Mesodermal cell (in vitro differentiated cells): ENCODE data around the gene BAZ2B.
"Not testable (repeated sequence)": the region's sequence is repeated elsewhere in the genome, so short reads cannot be mapped to it uniquely, and the experiment has no call there.

Experiments used
- H3K27ac ChIP-seq: 2 replicates; pipeline ENCODE4 v1.7.0; 2013; ENCODE audit warnings: mild to moderate bottlenecking, low read depth, low read length, moderate library complexity; ENCODE audit not compliant: severe bottlenecking
- H3K36me3 ChIP-seq: 2 replicates; pipeline ENCODE4 v1.7.1; 2013; ENCODE audit warnings: mild to moderate bottlenecking, low read length, moderate library complexity; ENCODE audit not compliant: control insufficient read depth, insufficient read depth
- H3K4me1 ChIP-seq: one replicate; pipeline ENCODE4 v1.7.1; 2013; ENCODE audit warnings: mild to moderate bottlenecking, low read length; ENCODE audit not compliant: insufficient read depth, control insufficient read depth, poor library complexity, severe bottlenecking
- H3K4me3 ChIP-seq: 2 replicates; pipeline ENCODE4 v1.7.0; 2013; ENCODE audit warnings: low read length, control low read depth, mild to moderate bottlenecking; ENCODE audit not compliant: insufficient read depth, poor library complexity, severe bottlenecking; ENCODE audit errors: extremely low read depth
- H3K9me3 ChIP-seq: 2 replicates; pipeline ENCODE4 v1.7.1; 2013; ENCODE audit warnings: mild to moderate bottlenecking, low read length, moderate library complexity; ENCODE audit not compliant: control insufficient read depth
- WGBS, 2 experiments: methylation state at CpG; one replicate each; pipeline ENCODE4 v1.1.5; 2013; ENCODE audit warnings: missing lambda C conversion rate in 2 of 2; ENCODE audit not compliant: insufficient coverage in 2 of 2; 5-methylcytosine and 5-hydroxymethylcytosine counted together

Gene BAZ2B

DNA sequence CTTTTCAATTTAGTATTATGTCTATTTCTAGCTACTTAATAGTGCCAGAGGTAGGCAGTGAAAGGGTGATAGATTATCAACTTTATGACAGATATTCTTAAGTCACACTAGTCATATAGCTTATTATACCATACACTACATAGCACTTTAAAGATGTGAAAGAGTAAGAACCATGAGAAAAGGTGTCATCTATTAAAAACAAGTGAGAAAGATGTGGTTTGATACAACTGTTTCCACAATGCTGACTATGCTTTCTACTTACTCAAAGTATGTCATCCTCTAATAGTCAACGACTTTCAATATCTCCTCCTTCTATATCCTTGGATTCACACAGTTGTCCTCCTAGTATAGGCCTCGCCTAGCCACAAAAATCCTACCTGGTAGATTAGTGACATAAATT lies 196.9 kb downstream of the BAZ2B start:
- H3K9me3 ChIP-seq: peaks cover 5% of the 10 kb centered on the region
- H3K4me3 ChIP-seq: no peak overlapping the region
- H3K36me3 ChIP-seq: peaks cover 43% of the 10 kb centered on the region
- no peaks in the 10 kb centered on the region for H3K4me1 ChIP-seq
- 100% methylated on average over 1 to 2 of the region's 2 CpGs for WGBS, 2 experiments
- H3K27ac ChIP-seq: no peak overlapping the region

DNA sequence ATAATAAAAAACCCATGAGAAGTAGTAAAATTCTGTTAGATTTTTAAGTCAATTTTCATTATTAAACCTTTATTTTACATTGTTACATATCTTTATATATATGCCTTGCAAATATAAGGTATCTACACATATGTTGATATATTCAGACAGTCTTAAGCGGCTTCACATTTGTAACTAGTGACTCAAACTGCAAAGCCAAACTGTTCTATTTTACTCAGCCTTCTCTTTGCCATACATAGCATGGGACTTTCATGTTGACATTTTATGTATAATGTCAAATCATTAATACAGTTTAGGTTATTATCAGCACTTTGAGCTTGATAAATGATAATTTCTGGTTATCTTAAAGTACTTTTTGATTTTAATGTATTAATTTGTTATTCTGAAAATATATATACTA lies 204.9 kb downstream of the BAZ2B start:
- no CpG with 5 or more reads among the region's 1 CpG for WGBS, 2 experiments
- no peak overlapping the region for H3K4me3 ChIP-seq

DNA sequence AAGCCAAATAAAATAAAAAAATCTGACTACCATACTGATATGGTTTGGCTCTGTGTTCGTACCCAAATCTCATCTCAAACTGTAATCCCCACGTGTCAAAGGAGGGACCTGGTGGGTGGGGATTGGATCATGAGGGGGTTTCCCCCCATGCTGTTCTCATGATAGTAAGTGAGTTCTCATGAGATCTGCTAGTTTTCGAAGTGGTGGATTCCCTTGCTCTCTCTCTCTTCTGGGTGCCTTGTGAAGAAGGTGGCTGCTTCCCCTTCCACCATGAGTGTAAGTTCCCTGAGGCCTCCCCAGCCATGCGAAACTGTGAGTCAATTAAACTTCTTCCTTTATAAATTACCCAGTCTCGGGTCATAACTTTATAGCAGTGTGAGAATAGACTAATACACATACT lies 206.1 kb downstream of the BAZ2B start:
- WGBS, 2 experiments: 100% methylated on average over 1 of the region's 5 CpGs; no CpG with 5 or more reads in 1 of the 2 experiments
- Histone ChIP-seq H3K4me3 (no peak overlapping the region), H3K4me1 (no peaks in the 10 kb centered on the region)

More for the DNA sequence above, 204.9 kb downstream of the BAZ2B start:
- H3K27ac ChIP-seq: no peak overlapping the region
- peaks cover 44% of the 10 kb centered on the region for H3K36me3 ChIP-seq
- no peaks in the 10 kb centered on the region for H3K9me3 ChIP-seq
- no peaks in the 10 kb centered on the region for H3K4me1 ChIP-seq

DNA sequence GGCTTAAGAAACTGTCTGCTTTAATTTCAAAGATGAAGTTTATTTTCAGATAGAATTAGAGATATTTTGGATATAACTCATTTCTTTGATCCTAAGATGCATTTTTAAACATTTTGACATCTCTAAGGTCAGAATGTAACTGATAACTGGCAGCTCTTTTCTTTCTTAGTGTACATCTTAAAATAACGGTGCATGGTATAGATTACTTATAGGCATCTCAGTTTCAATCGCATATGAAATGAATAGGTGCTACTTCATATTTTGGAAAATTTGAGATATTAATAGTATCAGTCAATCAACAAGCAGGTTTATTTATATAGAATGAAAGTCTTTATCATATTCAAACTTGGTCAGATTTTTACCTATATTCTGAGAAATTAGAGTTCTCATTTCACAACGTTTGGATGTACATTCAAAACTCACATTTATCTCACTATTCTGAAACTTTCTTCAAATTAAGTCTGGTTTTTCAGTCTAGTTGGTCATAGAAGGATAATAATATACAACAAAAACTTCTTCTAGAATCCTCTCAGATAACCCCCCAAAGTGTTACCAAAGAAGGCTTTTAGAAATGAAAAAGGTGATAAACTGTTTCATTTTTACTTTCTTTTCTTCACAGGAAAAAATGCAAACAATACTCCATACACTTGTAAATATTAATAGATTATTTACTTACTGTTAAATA lies 207.1 kb downstream of the BAZ2B start:
- no peak overlapping the region for H3K27ac ChIP-seq
- H3K36me3 ChIP-seq: peaks cover 47% of the 10 kb centered on the region
- 100% methylated on average over 1 of the region's 3 CpGs; no CpG with 5 or more reads in 1 of the 2 experiments for WGBS, 2 experiments
- no peaks in the 10 kb centered on the region for H3K9me3 ChIP-seq
- no peaks in the 10 kb centered on the region for H3K4me1 ChIP-seq
- H3K4me3 ChIP-seq: no peak overlapping the region

More for the DNA sequence above, 206.1 kb downstream of the BAZ2B start:
- H3K27ac ChIP-seq: no peak overlapping the region
- H3K36me3 ChIP-seq: peaks cover 49% of the 10 kb centered on the region
- no peaks in the 10 kb centered on the region for H3K9me3 ChIP-seq

DNA sequence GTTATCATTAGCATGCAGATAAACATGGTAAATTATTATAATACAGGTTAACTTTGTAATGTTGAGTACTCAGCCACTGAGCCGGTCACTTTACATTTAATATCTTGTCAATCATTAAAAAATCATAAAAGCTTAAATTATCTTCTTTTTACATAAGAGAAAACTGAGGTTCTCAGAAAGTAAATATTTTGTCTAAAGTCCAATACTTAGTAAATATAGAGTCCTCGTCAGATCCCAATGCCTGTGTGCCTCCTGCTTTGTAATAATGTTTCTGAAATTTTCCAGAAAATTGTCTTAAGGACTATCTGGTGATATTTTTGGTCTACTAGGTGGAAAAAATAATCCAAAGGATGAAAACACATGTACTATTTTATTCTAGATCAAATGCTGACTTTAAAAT lies 213.6 kb downstream of the BAZ2B start:
- Histone ChIP-seq H3K27ac (no peak overlapping the region), H3K4me3 (no peak overlapping the region), H3K4me1 (no peaks in the 10 kb centered on the region), H3K9me3 (no peaks in the 10 kb centered on the region), H3K36me3 (peaks cover 21% of the 10 kb centered on the region)
- WGBS, 2 experiments: 60% methylated on average over 1 of the region's 2 CpGs; no CpG with 5 or more reads in 1 of the 2 experiments

DNA sequence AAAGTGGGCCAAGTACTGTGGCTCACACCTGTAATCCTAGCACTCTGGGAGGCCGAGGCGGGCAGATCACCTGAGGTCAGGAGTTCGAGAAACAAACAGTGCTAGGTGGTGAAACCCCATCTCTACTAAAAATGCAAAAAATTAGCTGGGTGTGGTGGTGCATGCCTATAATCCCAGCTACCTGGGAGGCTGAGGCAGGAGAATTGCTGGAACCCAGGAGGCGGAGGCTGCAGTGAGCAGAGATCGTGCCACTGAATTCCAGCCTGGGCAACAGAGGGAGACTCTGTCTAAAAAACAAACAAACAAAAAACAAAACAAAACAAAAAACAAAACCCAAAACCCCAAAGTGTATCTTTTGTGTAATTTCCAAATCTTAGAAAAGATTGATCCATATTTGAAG lies 214.2 kb downstream of the BAZ2B start:
- H3K36me3 ChIP-seq: peaks cover 18% of the 10 kb centered on the region
- not testable (repeated sequence) for H3K27ac ChIP-seq, H3K9me3 ChIP-seq, H3K4me1 ChIP-seq, H3K4me3 ChIP-seq
- 72 to 100% methylated on average over 1 to 3 of the region's 5 CpGs for WGBS, 2 experiments

DNA sequence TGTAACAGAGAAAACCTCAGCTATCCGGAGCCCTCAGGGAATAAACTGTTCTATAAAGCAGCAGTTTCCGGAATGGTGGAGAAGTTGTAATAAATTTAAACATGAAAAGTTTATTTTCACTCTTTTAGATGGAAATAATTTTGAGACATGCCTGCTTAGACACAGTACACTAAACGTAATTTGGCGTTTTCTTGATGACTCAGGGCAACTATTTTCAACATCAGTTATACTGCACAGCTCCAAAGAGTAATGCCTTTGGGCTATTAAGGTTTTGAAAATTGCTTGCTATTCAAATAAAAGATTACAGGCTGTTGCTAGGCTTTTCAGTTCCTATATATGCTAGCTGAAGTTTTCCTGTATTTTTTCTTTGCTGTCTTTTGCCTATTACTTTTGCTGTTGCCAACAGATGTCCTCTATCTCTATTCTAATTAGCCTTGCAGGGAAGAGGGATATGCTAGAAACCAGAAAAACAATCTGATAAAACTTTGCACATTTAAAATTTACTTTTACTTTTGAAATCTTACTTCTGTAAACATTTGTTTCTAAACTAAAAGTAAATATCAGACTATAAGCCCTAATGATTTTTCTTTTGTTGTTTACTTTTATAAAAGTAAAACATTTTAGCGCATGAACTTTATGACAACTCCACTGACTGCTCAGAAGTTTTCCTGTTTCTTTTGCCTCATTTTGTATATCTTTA lies 216.5 kb downstream of the BAZ2B start:
- WGBS, 2 experiments: 100% methylated on average over 2 to 3 of the region's 5 CpGs
- no peak overlapping the region for H3K27ac ChIP-seq

DNA sequence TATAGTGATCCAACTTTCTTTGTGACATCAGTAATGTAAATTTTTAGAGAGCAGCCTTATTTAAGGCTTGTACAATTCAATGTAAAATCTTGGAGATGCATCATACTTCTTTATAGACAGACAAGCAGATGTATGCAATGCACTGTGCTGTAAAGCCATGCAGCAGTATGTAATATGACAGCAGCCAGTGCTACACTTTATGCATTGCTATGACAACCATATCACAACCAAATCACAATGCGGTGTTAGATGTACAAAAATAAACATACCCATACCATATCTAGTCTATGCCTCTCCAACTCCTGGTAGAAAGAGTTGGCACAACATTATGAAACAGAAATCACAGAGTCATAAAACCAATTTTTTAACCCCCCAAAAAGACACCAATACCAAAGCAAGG lies 219.5 kb downstream of the BAZ2B start:
- H3K4me3 ChIP-seq: no peak overlapping the region
- no peaks in the 10 kb centered on the region for H3K4me1 ChIP-seq
- H3K9me3 ChIP-seq: no peaks in the 10 kb centered on the region
- 83 to 100% methylated on average over 1 of the region's 1 CpG for WGBS, 2 experiments
- H3K27ac ChIP-seq: no peak overlapping the region
- peaks cover 17% of the 10 kb centered on the region for H3K36me3 ChIP-seq

More for the DNA sequence above, 216.5 kb downstream of the BAZ2B start:
- H3K9me3 ChIP-seq: no peaks in the 10 kb centered on the region
- H3K36me3 ChIP-seq: peaks cover 6% of the 10 kb centered on the region
- no peak overlapping the region for H3K4me3 ChIP-seq
- H3K4me1 ChIP-seq: no peaks in the 10 kb centered on the region

DNA sequence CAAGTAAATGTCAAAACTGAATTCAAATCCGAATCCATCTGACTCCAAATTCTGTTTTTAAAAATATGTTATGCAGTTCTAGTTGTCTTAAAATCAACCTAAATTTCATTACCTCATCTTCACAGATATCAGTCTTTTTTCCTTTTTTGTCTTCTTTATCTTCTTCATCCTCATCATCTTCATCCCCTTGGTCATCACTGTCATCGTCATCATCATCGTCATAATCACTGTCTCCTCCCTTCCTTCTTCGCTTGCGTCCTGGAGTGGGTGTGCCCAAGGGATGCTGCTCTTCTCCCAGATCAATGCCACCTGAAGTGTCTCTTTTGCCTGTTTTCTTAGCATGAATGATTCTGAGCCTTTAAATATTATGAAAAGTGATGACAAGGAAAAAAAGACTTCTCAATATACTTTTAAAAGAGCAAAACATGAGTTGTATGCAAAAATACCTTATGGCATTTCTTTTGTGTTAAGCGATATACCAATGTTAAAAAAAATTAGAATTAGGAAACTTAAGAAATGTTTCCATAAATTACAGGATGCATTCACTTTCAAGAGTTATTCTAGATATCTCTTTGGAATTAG lies 233.8 kb downstream of the BAZ2B start:
- Histone ChIP-seq H3K27ac (no peak overlapping the region), H3K4me1 (no peaks in the 10 kb centered on the region), H3K9me3 (no peaks in the 10 kb centered on the region), H3K36me3 (peaks cover 41% of the 10 kb centered on the region), H3K4me3 (no peak overlapping the region)
- WGBS, 2 experiments: 96 to 97% methylated on average over 4 of the region's 6 CpGs

DNA sequence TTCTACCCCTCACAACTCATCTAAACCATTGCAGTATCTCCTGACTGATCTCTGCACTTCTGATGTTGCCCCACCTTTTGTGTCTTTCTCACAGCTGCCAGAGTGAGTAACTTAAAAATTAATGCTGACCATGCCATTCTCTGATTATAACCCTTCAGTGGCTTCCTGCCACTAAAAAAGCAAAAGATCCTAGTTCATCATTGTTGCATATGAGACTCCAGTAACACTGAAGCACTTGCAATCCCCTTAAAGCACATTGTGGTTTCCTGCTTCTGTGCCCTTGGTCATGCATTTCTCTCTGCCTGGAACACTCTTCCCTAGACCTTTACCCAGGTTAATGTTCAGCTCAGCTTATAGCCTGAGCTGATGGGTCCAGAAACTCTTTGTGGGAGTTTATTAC lies 234.8 kb downstream of the BAZ2B start:
- H3K4me1 ChIP-seq: no peaks in the 10 kb centered on the region
- H3K4me3 ChIP-seq: no peak overlapping the region
- H3K27ac ChIP-seq: no peak overlapping the region
- H3K36me3 ChIP-seq: peaks cover 41% of the 10 kb centered on the region
- no peaks in the 10 kb centered on the region for H3K9me3 ChIP-seq
